PFSK-1 (cell line): ENCODE data around the gene TMEM129.

ENCODE experiments used
- FOXP2 ChIP-seq: optimal IDR thresholded peaks from 2 replicates; pipeline ENCODE3; 2011; ENCODE audit warnings: borderline replicate concordance, control low read depth, inconsistent platforms; ENCODE audit not compliant: insufficient read depth; ENCODE audit errors: extremely low read length, extremely low read depth
- POLR2AphosphoS5 ChIP-seq: IDR thresholded peaks from 2 replicates; pipeline ENCODE4 v1.6.1; 2012; ENCODE audit warnings: low read depth, mild to moderate bottlenecking, control low read depth, low read length, moderate library complexity
- SIN3A ChIP-seq: IDR thresholded peaks from 2 replicates; pipeline ENCODE4 v1.6.1; 2012; ENCODE audit warnings: mild to moderate bottlenecking, low read length, moderate library complexity, borderline replicate concordance; ENCODE audit not compliant: insufficient read depth
- TAF1 ChIP-seq: IDR thresholded peaks from 2 replicates; pipeline ENCODE4 v1.6.1; 2012; ENCODE audit warnings: low read length, control low read depth, borderline replicate concordance; ENCODE audit not compliant: insufficient read depth
- TF ChIP-seq, protein P1 (sequence below), 2 experiments: IDR thresholded peaks; 2 replicates each; pipeline versions ENCODE4 v1.6.1 to v1.8.0; 2011 to 2012; ENCODE audit warnings: low read depth in 2 of 2, low read length in 2 of 2, control low read depth in 1 of 2, inconsistent platforms in 1 of 2, mild to moderate bottlenecking in 1 of 2, moderate library complexity in 1 of 2; ENCODE audit not compliant: insufficient read depth in 1 of 2

TMEM129 gene

GRCh38 chr4:1703867-1704266 is 17.3 kb downstream of the TMEM129 start:
- 0 out of 2 replicates have a peak, but pooled peaks have one; percentile 16 for TF ChIP-seq POLR2AphosphoS5
- no peak for TF ChIP-seq SIN3A

GRCh38 chr4:1695913-1696312 is 25.2 kb downstream of the TMEM129 start:
- no peak for TF ChIP-seq POLR2AphosphoS5
- no peak for TF ChIP-seq FOXP2
- TF ChIP-seq TAF1: no peak
- no peak for TF ChIP-seq SIN3A
- TF ChIP-seq, protein P1, sequence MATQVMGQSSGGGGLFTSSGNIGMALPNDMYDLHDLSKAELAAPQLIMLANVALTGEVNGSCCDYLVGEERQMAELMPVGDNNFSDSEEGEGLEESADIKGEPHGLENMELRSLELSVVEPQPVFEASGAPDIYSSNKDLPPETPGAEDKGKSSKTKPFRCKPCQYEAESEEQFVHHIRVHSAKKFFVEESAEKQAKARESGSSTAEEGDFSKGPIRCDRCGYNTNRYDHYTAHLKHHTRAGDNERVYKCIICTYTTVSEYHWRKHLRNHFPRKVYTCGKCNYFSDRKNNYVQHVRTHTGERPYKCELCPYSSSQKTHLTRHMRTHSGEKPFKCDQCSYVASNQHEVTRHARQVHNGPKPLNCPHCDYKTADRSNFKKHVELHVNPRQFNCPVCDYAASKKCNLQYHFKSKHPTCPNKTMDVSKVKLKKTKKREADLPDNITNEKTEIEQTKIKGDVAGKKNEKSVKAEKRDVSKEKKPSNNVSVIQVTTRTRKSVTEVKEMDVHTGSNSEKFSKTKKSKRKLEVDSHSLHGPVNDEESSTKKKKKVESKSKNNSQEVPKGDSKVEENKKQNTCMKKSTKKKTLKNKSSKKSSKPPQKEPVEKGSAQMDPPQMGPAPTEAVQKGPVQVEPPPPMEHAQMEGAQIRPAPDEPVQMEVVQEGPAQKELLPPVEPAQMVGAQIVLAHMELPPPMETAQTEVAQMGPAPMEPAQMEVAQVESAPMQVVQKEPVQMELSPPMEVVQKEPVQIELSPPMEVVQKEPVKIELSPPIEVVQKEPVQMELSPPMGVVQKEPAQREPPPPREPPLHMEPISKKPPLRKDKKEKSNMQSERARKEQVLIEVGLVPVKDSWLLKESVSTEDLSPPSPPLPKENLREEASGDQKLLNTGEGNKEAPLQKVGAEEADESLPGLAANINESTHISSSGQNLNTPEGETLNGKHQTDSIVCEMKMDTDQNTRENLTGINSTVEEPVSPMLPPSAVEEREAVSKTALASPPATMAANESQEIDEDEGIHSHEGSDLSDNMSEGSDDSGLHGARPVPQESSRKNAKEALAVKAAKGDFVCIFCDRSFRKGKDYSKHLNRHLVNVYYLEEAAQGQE (IDR thresholded peaks at IDR 0.05; ENCODE audit: insufficient read depth in 1 of 2, low read depth in 2 of 2, low read length in 2 of 2): no peak

GRCh38 chr4:1693131-1693896 is 27.8 kb downstream of the TMEM129 start:
- TF ChIP-seq POLR2AphosphoS5 (no peak), SIN3A (no peak), FOXP2 (peak; percentile 24)
- TF ChIP-seq, protein P1 (IDR thresholded peaks at IDR 0.05; ENCODE audit: insufficient read depth in 1 of 2, low read depth in 2 of 2, low read length in 2 of 2): no peak

DNA sequence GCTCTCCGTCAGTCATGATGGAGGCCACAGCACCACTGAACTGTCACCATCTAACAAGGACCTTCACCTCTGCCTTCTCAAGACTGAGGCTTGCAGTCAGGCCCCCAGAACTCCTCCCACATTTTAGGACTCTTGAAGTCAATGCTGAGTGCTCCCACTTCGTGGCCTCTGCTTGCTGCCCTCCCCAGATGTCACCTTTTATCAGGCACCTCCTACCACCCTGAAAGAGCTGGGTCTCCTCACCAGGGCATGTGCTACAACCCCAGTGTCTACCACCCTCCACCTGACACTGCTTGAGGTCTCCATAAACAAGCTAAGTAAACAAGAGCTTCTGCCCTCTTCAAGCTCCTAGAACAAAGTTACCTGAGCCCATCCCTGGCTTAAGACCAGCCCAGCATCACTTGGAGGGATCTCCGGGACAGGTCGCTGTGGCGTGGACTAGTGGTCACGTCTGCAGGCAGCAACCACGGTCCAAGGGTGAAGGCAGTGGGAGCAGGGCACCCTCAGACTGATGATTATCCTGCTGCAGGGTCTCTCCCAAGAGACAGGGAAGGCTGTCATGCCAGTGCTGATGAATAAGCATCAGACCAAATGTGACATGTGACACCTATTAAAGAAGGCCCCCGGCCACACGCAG is 29.3 kb downstream of the TMEM129 start:
- TF ChIP-seq SIN3A (no peak), TAF1 (no peak), POLR2AphosphoS5 (no peak), FOXP2 (no peak)
- TF ChIP-seq, protein P1 (IDR thresholded peaks at IDR 0.05; ENCODE audit: insufficient read depth in 1 of 2, low read depth in 2 of 2, low read length in 2 of 2): no peak

GRCh38 chr4:1690698-1691097 is 30.4 kb downstream of the TMEM129 start:
- no peak for TF ChIP-seq TAF1
- TF ChIP-seq POLR2AphosphoS5: no peak
- TF ChIP-seq FOXP2: no peak
- TF ChIP-seq, protein P1 (IDR thresholded peaks at IDR 0.05; ENCODE audit: insufficient read depth in 1 of 2, low read depth in 2 of 2, low read length in 2 of 2): no peak
- no peak for TF ChIP-seq SIN3A
